ENCODE results near the gene CEND1.

DNA sequence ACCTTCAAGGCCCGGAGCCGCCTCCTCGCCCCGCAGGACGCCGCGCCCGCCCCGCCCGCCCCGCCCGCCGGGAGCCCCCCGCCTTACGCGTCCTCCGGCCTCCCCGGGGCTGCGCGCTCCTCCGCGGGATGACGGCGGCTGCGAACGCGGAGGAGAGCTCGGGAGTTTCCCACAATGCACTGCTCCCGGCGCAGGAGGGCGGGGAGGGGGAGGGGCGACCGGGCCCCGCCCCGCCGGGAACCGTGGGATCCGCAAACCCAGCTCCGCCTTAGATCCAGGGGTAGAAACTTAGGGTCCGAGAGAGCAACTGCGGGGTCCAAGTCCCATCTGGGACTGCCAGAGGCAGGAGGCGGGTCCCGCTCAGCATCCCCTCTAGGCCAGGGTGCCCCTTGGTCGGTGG, at the start of gene CEND1:
- TF ChIP-seq ZNF709 (CRISPR knock-in tag; IDR thresholded peaks at IDR 0.05), result no peak
- TF ChIP-seq ZNF562 (CRISPR knock-in tag; IDR thresholded peaks at IDR 0.05; ENCODE audit: borderline replicate concordance), result no peak
- no peak for TF ChIP-seq ZNF776 (CRISPR knock-in tag; IDR thresholded peaks at IDR 0.05)
- TF ChIP-seq ZKSCAN1 (IDR thresholded peaks at IDR 0.05; ENCODE audit: low read length), result no peak
- no peak for TF ChIP-seq GABPA (IDR thresholded peaks at IDR 0.05; ENCODE audit: low read depth, low read length)
- TF ChIP-seq GABPA (CRISPR knock-in tag; IDR thresholded peaks at IDR 0.05; ENCODE audit: low read depth), result no peak
- no peak for TF ChIP-seq PAX8 (CRISPR knock-in tag; IDR thresholded peaks at IDR 0.05; ENCODE audit: borderline replicate concordance)
- no peak for TF ChIP-seq ATF7 (IDR thresholded peaks at IDR 0.05)
- no peak for TF ChIP-seq ATF7 (CRISPR knock-in tag; IDR thresholded peaks at IDR 0.05)
- TF ChIP-seq STAG1 (CRISPR knock-in tag; IDR thresholded peaks at IDR 0.05), result no peak
- TF ChIP-seq NR2F6 (IDR thresholded peaks at IDR 0.05), result no peak
- no peak for TF ChIP-seq NR2F6 (CRISPR knock-in tag; IDR thresholded peaks at IDR 0.05)
- TF ChIP-seq SOX13 (IDR thresholded peaks at IDR 0.05), result no peak
- TF ChIP-seq SOX13 (CRISPR knock-in tag; conservative IDR thresholded peaks at IDR 0.05 in 1 of 2, IDR thresholded peaks at IDR 0.05 in 1 of 2), result no peak
- TF ChIP-seq, protein P1, sequence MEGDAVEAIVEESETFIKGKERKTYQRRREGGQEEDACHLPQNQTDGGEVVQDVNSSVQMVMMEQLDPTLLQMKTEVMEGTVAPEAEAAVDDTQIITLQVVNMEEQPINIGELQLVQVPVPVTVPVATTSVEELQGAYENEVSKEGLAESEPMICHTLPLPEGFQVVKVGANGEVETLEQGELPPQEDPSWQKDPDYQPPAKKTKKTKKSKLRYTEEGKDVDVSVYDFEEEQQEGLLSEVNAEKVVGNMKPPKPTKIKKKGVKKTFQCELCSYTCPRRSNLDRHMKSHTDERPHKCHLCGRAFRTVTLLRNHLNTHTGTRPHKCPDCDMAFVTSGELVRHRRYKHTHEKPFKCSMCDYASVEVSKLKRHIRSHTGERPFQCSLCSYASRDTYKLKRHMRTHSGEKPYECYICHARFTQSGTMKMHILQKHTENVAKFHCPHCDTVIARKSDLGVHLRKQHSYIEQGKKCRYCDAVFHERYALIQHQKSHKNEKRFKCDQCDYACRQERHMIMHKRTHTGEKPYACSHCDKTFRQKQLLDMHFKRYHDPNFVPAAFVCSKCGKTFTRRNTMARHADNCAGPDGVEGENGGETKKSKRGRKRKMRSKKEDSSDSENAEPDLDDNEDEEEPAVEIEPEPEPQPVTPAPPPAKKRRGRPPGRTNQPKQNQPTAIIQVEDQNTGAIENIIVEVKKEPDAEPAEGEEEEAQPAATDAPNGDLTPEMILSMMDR (CRISPR knock-in tag; IDR thresholded peaks at IDR 0.05), result no peak
- TF ChIP-seq, protein P2, sequence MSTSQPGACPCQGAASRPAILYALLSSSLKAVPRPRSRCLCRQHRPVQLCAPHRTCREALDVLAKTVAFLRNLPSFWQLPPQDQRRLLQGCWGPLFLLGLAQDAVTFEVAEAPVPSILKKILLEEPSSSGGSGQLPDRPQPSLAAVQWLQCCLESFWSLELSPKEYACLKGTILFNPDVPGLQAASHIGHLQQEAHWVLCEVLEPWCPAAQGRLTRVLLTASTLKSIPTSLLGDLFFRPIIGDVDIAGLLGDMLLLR (CRISPR knock-in tag; IDR thresholded peaks at IDR 0.05), result no peak

Measured in HepG2 (cell line).